ENCODE results near the gene PPBP.

PPBP gene, protein sequence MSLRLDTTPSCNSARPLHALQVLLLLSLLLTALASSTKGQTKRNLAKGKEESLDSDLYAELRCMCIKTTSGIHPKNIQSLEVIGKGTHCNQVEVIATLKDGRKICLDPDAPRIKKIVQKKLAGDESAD

GRCh38 chr4:73988061-73988460 lies at the start of gene PPBP:
PPBP (minus strand) TSS chr4:73988190; CDS start chr4:73988103, 87 bp downstream.
- DNase-seq = no peak

- no peak for DNase-seq
Observed at GRCh38 chr4:74037076-74037955, 49.3 kb upstream of the PPBP start.

GRCh38 chr4:74033739-74034138 lies 45.7 kb upstream of the PPBP start:
- no peak for DNase-seq

DNA sequence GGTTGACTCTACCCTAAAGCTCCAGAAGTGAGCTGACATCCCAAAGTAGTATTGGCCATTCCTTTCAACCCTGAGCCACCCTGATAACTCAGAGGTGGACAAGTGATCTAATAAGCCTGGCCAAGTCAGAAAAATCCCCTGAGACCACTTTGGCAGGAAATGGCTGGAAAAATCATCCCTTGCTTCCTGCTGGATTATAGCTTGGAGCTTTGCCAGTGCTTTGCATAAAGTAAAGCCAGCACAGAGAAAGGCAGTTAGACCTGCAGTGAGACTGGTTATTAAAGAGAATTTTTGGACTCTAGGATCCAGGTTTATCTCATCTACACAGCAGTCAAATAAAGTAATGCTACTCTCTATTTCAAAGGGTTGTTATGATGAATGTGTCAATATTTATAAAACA lies 44.1 kb upstream of the PPBP start:
- DNase-seq = no peak

DNA sequence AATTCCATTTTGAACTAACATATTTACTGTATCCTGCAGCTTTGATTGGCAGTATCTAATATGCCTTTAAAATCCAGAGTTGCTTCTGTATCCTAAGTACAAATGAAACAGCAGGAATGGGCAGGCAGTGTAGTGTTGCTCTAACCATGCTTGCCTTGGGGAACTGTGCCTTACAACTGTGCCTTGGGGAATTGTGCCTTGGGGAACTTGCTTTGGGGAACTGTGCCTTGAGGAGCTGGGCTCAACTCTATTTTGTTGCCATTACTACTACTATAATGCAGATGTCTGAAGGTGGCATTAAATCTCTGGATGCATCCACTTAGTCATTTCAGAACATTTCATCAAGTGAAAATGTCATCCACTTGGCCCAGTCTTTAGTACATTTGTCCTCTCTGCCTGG lies 43.6 kb upstream of the PPBP start:
- no peak for DNase-seq

GRCh38 chr4:74030285-74030684 lies 42.3 kb upstream of the PPBP start:
- DNase-seq = no peak

- DNase-seq = no peak
Observed at GRCh38 chr4:74028504-74028903, 40.5 kb upstream of the PPBP start.

DNA sequence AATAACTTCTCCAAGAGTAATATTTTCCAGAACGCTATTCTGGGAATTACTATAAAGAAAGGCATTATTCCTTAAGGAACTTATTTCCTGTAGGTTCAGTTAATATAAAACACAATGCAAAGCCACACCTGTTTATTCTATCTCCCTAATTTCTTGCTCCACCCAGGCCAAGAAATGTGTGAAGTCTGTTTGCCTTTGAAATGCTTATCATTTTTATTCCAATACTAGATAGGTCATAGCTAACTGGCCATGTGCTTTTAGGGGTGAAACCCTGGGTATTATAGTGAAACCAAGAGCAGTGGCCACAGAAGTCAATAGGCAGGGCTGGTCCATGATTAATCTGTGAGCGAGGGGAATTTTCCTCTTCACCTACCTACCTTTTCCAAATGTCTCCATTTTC lies 35.7 kb upstream of the PPBP start:
- DNase-seq = no peak

- no peak for DNase-seq
Observed at GRCh38 chr4:74021601-74022000, 33.6 kb upstream of the PPBP start.

DNA sequence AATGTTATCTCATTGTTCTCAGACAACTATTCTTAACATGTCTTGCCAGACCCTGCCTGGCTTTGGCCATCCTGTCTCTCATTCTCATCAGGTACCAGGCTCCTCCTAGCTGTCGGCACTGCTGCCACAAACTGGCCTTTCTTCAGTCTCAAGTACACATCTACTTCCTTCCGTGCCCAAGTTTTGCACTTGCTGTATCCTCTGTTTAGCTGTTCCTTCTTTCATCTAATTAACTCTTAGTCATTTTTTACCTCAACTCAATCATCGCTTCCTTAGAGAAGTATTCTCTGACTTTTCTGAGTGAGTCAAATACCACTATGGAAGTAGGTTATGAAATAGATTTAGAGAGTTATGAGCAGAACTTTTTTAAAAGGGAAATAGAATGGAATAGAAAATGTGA lies 30.8 kb upstream of the PPBP start:
- no peak for DNase-seq

- no peak for DNase-seq
Observed at GRCh38 chr4:74018116-74018515, 30.1 kb upstream of the PPBP start.

- DNase-seq = no peak
Observed at GRCh38 chr4:74016068-74016467, 28.1 kb upstream of the PPBP start.

DNA sequence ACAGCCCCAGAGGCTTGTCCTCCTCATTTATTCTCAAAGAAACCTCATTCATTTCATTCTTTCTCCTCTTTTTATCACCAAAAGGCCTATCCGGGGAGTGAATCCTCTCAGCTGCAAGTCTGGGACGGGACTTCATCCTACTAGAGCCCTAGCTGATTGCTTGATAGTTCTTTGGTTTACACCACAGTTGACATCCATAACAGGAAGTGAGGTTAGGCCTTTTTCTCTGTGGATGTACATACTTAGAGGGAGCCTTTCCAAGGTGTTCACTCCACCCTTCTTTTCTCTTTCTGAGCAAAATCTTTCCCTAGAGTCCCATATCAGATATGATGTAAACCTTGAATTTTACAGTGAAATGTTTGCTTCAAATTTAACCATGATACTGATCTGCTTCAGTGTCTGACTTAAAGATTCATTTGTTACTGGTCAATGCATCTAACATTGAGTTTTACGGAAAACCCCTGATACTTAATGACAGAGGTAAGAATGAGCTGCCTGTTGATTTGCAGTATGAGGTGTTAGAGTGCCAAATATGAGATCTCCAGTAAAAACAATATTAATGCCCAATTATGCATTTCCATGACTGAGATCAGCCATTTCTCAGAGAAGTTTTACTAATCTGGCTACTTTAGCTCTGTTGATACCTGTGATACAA lies 27.3 kb upstream of the PPBP start:
- DNase-seq = no peak

DNA sequence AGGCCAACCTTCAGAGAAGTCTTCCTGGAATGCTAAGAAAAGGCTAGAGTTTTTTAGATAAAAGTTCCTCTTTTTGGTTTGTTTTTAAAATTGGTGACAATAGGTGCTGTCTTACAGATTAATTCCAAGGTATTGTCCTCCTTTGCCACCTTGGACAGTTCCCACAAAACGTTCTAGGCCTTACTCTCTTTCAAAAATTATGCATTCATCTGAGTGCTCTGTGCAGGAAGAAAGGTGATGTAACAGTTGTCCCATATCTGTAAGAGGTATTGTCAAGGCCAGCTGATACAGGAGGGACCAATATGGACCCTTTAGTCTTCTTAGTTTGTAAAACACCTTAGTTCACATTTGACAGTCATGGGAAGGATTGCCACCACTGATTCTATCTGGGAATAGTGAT lies 26.3 kb upstream of the PPBP start:
- DNase-seq = no peak

DNA sequence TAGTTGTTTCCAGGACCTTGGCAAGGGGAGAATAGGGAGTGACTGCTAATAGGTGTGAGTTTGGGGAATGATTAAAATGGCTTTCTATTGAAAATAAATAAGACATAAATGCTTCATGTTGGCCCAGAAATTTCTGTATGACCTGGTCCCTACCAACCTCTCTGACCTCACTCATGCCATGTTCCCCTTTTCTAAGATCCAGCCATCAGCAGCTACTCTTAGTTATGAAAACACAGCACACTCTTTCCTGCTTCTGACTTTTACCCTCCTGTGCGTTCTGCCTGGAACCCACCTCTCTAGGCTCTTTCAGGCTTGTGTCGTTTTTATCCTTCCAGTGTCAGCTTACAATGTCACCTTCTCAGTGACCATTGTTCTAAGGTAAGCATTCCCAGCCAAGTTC lies 25.3 kb upstream of the PPBP start:
- no peak for DNase-seq

DNA sequence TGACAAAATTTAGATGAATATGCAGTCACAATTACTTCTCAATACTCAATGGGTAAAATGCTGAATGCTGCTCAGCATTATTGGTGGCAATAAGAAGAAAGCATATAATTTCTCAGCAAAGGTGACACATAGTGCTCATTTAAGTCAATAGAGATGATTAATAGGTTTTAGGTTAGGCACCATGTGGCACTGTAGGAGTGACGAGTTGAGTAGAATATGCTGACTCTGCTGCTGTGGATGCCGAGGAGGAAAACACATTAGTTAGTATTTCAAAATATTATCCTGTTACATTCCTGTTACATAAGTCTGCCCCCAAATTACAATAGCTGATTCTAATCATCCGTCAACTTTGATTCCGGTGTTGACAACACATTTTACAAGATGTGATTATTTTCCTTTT lies 24.1 kb upstream of the PPBP start:
- no peak for DNase-seq

DNA sequence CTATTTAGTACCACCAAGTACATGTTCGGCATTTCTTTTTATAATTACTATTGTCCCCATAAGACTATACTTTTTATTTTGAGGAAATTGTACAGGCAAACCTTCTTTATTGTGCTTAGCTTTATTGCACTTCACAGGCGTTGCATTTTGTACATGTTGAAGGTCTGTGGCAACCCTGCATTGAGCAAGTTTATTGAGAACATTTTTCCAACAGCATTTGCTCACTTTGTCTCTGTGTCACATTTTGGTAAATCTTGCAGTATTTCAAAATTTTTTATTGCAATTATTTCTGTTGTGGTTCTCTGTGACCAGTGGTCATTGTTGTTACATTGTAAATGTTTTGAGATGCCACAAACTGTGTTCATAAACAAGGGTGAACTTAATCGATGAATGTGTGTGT lies 21.3 kb upstream of the PPBP start:
- no peak for DNase-seq

GRCh38 chr4:74006009-74006476 lies 18.1 kb upstream of the PPBP start:
- no peak for DNase-seq

- no peak for DNase-seq
Observed at GRCh38 chr4:74005528-74005927, 17.5 kb upstream of the PPBP start.

DNA sequence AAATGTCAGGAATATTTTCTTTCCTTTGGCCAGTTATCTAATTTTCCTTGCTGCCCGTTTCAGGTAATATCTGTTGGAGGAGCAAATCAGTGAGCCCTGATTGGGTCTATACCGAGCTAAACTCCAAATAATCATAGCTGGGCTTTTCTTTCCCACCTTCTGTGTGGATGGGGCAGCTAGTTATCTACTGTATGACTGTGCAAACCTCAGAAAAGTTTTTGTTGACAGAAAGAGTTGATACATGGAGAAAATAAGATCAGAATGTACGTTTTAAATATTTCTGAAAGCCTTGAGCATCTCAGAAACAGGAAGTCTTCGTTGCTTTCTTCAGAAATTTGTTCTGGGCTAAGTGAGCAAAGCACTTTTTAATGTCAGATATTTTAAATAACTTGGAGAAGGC lies 16.7 kb upstream of the PPBP start:
- no peak for DNase-seq

DNA sequence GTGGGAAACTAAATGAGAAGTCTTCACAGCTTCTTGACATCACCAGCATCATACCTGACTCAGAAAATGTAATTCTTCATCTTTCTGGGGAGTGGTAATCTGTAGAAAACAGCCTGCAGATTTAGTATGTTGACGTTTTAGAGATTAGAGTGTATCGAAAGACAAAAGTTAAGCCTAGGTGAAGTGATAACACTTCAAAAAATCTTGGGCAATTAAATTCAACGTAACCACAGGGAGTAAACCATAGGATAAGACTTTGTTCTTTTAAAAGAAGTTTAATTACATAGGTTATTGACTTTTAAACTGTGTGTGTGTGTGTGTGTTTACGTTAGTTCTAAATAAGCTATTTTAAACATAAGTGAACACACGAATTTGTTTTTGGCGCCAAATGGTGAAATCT lies 12.3 kb upstream of the PPBP start:
- no peak for DNase-seq

DNA sequence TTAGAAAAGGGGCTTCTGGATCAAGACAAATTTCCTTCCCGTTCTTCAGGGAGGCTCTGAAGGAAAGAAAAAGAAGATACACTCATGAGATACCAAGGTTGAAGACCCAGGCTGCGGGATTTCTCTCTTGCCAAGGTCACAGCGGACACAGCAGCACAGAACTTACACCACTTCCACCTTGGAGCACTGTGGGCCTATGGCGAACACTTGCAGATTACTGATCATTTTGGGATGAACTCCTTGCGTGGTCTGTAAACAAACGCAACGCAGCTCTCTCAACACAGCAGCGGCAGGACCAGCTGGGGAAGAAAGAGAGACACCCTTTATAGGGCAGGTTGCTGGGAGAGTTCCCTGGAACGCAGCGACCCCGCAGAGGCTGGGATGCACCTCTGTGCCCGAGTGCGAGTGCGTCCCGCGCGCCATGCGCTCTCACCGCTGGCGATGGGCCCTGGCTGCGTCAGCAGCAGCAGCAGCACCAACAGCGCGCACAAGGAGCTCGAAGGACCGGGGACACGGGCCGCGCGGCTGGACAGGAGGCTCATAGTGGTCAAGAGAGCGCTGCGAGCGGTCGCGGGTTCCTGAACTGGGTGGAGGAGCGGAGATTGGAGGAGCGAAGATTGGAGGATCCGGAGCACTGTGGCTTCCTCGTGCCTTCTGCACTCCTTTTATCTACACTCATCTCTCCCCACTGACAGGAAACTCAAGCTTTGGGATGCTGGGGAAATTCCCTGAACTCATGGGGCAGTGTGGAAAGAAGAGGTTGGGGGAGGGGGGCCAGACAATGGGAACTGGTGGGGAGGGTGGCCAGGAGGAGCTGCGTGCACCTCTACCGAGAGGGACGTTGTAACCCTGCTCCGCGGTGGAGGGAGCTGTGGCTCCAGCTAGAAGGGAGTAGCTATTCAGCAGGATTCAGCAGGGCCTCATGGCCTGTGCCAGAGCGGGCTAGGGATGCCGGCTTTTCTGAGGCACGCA lies 10.3 kb upstream of the PPBP start, which contains the start of gene CXCL5:
Gene CXCL5, minus strand, starts transcription at position 638 of the 972 bp plus-strand sequence. Its CDS starts 96 bp downstream, at position 542.
- no peak for DNase-seq

DNA sequence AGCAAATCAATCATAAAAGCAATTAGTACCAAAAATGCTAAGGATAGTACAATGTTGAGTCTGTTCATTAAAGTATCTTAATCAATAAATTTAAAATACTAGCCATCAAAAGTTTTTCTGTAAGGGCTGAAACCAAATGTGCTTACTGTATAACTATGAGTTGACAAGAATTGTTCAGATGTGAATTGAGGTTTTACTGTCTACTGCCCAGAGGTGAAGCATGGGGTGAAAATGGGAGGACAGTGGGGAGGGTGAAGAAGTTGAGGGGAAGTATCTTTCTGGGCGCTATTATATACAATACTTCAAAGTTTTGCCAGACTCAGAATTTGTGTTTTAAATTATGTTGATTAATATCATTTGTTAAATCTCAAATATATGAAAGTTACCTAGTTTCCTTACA lies 4.1 kb upstream of the PPBP start:
- DNase-seq = no peak
